Liver (tissue), 9 donors: ENCODE measurements around the gene SOBP. TPM values are rescaled to one million over a fixed set of nuclear protein-coding genes. Genes with fewer than 3 reads are reported as not detected.

Experiments used
- DNase-seq: peaks from one replicate; pipeline ENCODE4 v3.0.0-alpha.2; 2017; ENCODE audit warnings: low spot score
- H3K27ac ChIP-seq, 2 donors: one replicate each; pipeline ENCODE4 v1.7.0; 2013; ENCODE audit warnings: inconsistent platforms in 2 of 2, low read length in 2 of 2, control low read depth in 1 of 2, low read depth in 1 of 2, mild to moderate bottlenecking in 1 of 2
- H3K27me3 ChIP-seq, 4 donors: one replicate each; pipeline versions ENCODE4 v1.6.1 to v1.7.0; 2013; ENCODE audit warnings: low read length in 3 of 4, inconsistent platforms in 1 of 4, mild to moderate bottlenecking in 1 of 4, moderate library complexity in 1 of 4; ENCODE audit not compliant: control insufficient read depth in 4 of 4, insufficient read depth in 4 of 4
- H3K36me3 ChIP-seq, 4 donors: one replicate each; pipeline versions ENCODE4 v1.6.1 to v1.7.0; 2013; ENCODE audit warnings: low read length in 3 of 4, mild to moderate bottlenecking in 3 of 4, low read depth in 1 of 4, moderate library complexity in 1 of 4; ENCODE audit not compliant: control insufficient read depth in 4 of 4, insufficient read depth in 3 of 4
- H3K4me1 ChIP-seq, 4 donors: one replicate each; pipeline versions ENCODE4 v1.6.1 to v1.7.0; 2013; ENCODE audit warnings: low read length in 3 of 4, mild to moderate bottlenecking in 3 of 4, moderate library complexity in 1 of 4; ENCODE audit not compliant: control insufficient read depth in 4 of 4, insufficient read depth in 4 of 4
- H3K4me3 ChIP-seq, 3 donors: one replicate each; pipeline versions ENCODE4 v1.6.1 to v1.7.0; 2013; ENCODE audit warnings: low read length in 3 of 3, control low read depth in 1 of 3, low read depth in 1 of 3, mild to moderate bottlenecking in 1 of 3
- H3K9ac ChIP-seq, 2 donors: one replicate each; pipeline ENCODE4 v1.7.0; 2013; ENCODE audit warnings: low read length in 2 of 2, mild to moderate bottlenecking in 2 of 2, moderate library complexity in 2 of 2, control low read depth in 1 of 2, low read depth in 1 of 2
- H3K9me3 ChIP-seq, 4 donors: one replicate each; pipeline versions ENCODE4 v1.6.1 to v1.7.0; 2013; ENCODE audit warnings: low read length in 3 of 4; ENCODE audit not compliant: control insufficient read depth in 4 of 4
- EGR1 ChIP-seq, 2 donors: IDR thresholded peaks; 2 replicates each; pipeline ENCODE4 v1.6.1; 2016 to 2018; ENCODE audit warnings: antibody characterized with exemption in 2 of 2, low read depth in 2 of 2
- FOXA2 ChIP-seq: IDR thresholded peaks from 2 replicates; pipeline ENCODE4 v1.6.1; 2016; ENCODE audit warnings: antibody characterized with exemption
- GABPA ChIP-seq, 2 donors: IDR thresholded peaks in 1 of 2; conservative IDR thresholded peaks in 1 of 2; 2 replicates each; pipeline ENCODE4 v1.6.1; 2016; ENCODE audit warnings: antibody characterized with exemption in 2 of 2, mild to moderate bottlenecking in 1 of 2, moderate library complexity in 1 of 2
- HNF4A ChIP-seq, 2 donors: conservative IDR thresholded peaks; 2 replicates each; pipeline ENCODE4 v1.6.1; 2016; ENCODE audit warnings: antibody characterized with exemption in 2 of 2, mild to moderate bottlenecking in 2 of 2
- HNF4G ChIP-seq: IDR thresholded peaks from 2 replicates; pipeline ENCODE4 v1.6.1; 2016; ENCODE audit warnings: antibody characterized with exemption
- RAD21 ChIP-seq, 2 donors: IDR thresholded peaks; 2 replicates each; pipeline ENCODE4 v1.6.1; 2016; ENCODE audit warnings: antibody characterized with exemption in 2 of 2, mild to moderate bottlenecking in 2 of 2
- RXRA ChIP-seq, 2 donors: IDR thresholded peaks; 2 replicates each; pipeline ENCODE4 v1.6.1; 2017 to 2018; ENCODE audit warnings: antibody characterized with exemption in 2 of 2, mild to moderate bottlenecking in 1 of 2
- SP1 ChIP-seq: IDR thresholded peaks from 2 replicates; pipeline ENCODE4 v1.6.1; 2018; ENCODE audit warnings: antibody characterized with exemption, mild to moderate bottlenecking
- TAF1 ChIP-seq: conservative IDR thresholded peaks from 2 replicates; pipeline ENCODE4 v1.6.1; 2016; ENCODE audit warnings: antibody characterized with exemption, mild to moderate bottlenecking
- YY1 ChIP-seq: IDR thresholded peaks from 2 replicates; pipeline ENCODE4 v1.6.1; 2016; ENCODE audit warnings: antibody characterized with exemption, mild to moderate bottlenecking
- WGBS: extraction: QIAGEN DNeasy Blood & Tissue Kit; methylation state at CpG from one replicate; pipeline ENCODE4 v1.1.7; 2013; 5-methylcytosine and 5-hydroxymethylcytosine counted together
- polyA plus RNA-seq, 2 donors: library from polyadenylated mRNA; stranded (reverse) in 1 of 2; unstranded in 1 of 2; fragments of 200-250 nt in 1 of 2; fragments of >200 nt in 1 of 2; fragmentation: Nextera tagmentation in 1 of 2; extraction: Ambion mirVana in 1 of 2; gene quantifications; one replicate each; pipeline versions ENCODE4 v1.2.1 to v1.2.3, GENCODE V29; 2013 to 2015
- total RNA-seq, 2 donors: library from RNA; depleted of rRNA; stranded (reverse); fragments of >200 nt; gene quantifications; one replicate each; pipeline ENCODE4 v1.2.3, GENCODE V29; 2014
- TF ChIP-seq, protein P1 (sequence below): IDR thresholded peaks from 2 replicates; pipeline ENCODE4 v1.6.1; 2016; ENCODE audit warnings: antibody characterized with exemption, mild to moderate bottlenecking
- TF ChIP-seq, protein P2 (sequence below): IDR thresholded peaks from 2 replicates; pipeline ENCODE4 v1.6.1; 2016; ENCODE audit warnings: antibody characterized with exemption
- TF ChIP-seq, protein P3 (sequence below): IDR thresholded peaks from 2 replicates; pipeline ENCODE4 v1.6.1; 2016; ENCODE audit warnings: antibody characterized with exemption
- TF ChIP-seq, protein P4 (sequence below): IDR thresholded peaks from 2 replicates; pipeline ENCODE4 v1.6.1; 2016; ENCODE audit warnings: antibody characterized with exemption
- donor health status: healthy.
- donor health status: healthy.
- donor health status: healthy.
- donor health status: healthy.
- donor health status: healthy.

Gene SOBP
- total and polyA plus RNA-seq, 4 donors: 0.99 to 5.4 (median 1.9) TPM

DNA sequence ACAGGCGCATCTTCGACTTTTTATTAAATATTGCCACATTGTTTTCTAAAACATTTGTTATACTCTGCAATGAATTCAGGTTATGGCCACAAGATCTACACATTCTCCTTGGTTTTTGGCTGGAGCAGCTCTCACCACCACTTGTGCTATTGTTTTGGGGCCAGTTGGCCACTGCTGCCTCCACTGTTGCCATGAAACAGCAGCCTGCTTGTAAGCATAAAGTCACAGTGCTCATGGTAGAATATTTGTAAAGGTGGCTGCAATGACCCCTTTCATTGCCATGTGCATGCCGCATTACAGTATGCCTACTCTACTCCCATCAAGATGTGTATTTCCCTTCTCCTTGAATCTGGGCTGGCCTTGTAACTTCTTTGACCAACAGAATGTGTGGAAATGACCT, 192.8 kb downstream of the SOBP start (continued):
- TF ChIP-seq, protein P1, sequence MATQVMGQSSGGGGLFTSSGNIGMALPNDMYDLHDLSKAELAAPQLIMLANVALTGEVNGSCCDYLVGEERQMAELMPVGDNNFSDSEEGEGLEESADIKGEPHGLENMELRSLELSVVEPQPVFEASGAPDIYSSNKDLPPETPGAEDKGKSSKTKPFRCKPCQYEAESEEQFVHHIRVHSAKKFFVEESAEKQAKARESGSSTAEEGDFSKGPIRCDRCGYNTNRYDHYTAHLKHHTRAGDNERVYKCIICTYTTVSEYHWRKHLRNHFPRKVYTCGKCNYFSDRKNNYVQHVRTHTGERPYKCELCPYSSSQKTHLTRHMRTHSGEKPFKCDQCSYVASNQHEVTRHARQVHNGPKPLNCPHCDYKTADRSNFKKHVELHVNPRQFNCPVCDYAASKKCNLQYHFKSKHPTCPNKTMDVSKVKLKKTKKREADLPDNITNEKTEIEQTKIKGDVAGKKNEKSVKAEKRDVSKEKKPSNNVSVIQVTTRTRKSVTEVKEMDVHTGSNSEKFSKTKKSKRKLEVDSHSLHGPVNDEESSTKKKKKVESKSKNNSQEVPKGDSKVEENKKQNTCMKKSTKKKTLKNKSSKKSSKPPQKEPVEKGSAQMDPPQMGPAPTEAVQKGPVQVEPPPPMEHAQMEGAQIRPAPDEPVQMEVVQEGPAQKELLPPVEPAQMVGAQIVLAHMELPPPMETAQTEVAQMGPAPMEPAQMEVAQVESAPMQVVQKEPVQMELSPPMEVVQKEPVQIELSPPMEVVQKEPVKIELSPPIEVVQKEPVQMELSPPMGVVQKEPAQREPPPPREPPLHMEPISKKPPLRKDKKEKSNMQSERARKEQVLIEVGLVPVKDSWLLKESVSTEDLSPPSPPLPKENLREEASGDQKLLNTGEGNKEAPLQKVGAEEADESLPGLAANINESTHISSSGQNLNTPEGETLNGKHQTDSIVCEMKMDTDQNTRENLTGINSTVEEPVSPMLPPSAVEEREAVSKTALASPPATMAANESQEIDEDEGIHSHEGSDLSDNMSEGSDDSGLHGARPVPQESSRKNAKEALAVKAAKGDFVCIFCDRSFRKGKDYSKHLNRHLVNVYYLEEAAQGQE: no peak

DNA sequence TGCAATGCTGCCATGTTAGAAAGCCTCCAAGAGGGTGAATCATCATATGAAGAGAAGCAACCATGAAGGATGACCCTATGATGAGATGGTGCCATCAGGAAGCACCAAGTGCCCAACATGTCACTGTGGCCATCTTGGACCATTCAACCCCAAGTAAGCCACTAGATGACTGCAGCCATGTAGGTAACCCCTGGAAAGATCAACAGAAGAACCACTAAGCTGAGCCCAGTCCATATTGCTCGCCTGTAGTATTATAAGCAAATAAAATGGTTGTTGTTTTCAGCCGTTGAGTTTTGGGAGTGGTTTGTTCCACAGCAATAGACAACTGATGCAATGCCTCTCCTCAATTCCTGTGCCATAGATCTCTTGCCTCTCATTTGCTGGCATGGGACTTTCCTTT, 193.3 kb downstream of the SOBP start:
- Histone ChIP-seq H3K4me1 (no peaks in the 10 kb centered on the region), H3K4me3 (no peak overlapping the region), H3K9ac (no peak overlapping the region), H3K9me3 (peaks cover 0 to 5% (median under 1%) of the 10 kb centered on the region in 4 donors), H3K36me3 (no peaks in the 10 kb centered on the region), H3K27ac (no peak overlapping the region), H3K27me3 (no peaks in the 10 kb centered on the region)
- WGBS: 91% methylated on average over 2 of the region's 2 CpGs
- TF ChIP-seq RXRA (IDR thresholded peaks at IDR 0.05) (no peak), EGR1 (IDR thresholded peaks at IDR 0.05; ENCODE audit: low read depth in 2 of 2) (no peak), FOXA2 (no peak), TAF1 (no peak), HNF4G (no peak)
- TF ChIP-seq, protein P2, sequence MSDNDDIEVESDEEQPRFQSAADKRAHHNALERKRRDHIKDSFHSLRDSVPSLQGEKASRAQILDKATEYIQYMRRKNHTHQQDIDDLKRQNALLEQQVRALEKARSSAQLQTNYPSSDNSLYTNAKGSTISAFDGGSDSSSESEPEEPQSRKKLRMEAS: no peak
- TF ChIP-seq, protein P3, sequence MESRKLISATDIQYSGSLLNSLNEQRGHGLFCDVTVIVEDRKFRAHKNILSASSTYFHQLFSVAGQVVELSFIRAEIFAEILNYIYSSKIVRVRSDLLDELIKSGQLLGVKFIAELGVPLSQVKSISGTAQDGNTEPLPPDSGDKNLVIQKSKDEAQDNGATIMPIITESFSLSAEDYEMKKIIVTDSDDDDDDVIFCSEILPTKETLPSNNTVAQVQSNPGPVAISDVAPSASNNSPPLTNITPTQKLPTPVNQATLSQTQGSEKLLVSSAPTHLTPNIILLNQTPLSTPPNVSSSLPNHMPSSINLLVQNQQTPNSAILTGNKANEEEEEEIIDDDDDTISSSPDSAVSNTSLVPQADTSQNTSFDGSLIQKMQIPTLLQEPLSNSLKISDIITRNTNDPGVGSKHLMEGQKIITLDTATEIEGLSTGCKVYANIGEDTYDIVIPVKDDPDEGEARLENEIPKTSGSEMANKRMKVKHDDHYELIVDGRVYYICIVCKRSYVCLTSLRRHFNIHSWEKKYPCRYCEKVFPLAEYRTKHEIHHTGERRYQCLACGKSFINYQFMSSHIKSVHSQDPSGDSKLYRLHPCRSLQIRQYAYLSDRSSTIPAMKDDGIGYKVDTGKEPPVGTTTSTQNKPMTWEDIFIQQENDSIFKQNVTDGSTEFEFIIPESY: no peak
- TF ChIP-seq, protein P4, sequence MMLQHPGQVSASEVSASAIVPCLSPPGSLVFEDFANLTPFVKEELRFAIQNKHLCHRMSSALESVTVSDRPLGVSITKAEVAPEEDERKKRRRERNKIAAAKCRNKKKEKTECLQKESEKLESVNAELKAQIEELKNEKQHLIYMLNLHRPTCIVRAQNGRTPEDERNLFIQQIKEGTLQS: no peak
- no peak for DNase-seq

DNA sequence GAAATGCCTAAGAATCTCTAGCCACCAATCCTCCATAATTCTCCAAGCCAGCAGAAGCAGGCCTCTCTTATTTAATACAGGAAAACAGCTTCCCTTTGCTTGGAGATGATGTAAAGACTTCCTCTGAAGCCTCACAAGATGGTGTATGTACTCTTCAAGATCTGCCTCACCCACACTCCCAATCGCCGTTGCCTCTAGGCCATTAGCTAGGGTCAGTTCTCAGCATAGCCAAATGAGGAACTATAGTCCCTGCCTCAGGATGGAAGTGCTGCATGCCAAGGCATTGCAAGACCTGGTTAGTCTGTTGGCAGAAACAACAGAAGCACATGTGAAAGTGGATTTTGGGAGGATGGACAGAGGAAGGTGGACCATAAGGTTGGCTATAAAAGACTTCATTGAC, 195.1 kb downstream of the SOBP start:
- H3K4me1 ChIP-seq: no peaks in the 10 kb centered on the region
- no peak overlapping the region for H3K27ac ChIP-seq
- WGBS: 91% methylated on average over 2 of the region's 2 CpGs

DNA sequence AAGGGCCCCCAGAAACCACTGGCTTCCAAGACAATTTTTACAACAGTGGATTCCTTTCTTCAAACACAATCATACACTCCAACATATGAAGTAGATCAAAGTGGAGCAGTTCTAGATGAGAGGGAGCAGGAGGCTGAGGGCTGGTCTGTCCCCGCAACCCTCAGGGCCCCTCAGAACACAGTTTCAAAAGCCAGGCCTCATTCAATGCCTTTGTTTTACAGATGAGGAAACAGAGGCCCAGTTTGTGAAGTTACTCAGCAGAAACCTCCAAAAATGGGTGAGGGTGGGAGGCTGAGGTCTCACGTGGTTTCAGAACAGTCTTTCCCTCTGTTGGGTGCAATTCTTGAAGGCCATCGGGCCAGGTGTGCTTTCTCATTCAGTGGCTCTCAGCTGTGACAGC, 199.3 kb downstream of the SOBP start:
- Histone ChIP-seq H3K9ac (no peak overlapping the region), H3K9me3 (peaks cover 0 to 5% (median under 1%) of the 10 kb centered on the region in 4 donors), H3K27me3 (no peaks in the 10 kb centered on the region), H3K27ac (no peak overlapping the region), H3K4me3 (no peak overlapping the region), H3K4me1 (no peaks in the 10 kb centered on the region), H3K36me3 (no peaks in the 10 kb centered on the region)
- no peak for TF ChIP-seq HNF4A (conservative IDR thresholded peaks at IDR 0.05)
- TF ChIP-seq, protein P3: no peak
- no peak for TF ChIP-seq GABPA (IDR thresholded peaks at IDR 0.05 in 1 of 2, conservative IDR thresholded peaks at IDR 0.05 in 1 of 2)
- no peak for TF ChIP-seq YY1
- no peak for DNase-seq
- 73% methylated on average over 3 of the region's 3 CpGs for WGBS

More for the DNA sequence above, 195.1 kb downstream of the SOBP start:
- DNase-seq: no peak
- Histone ChIP-seq H3K9ac (no peak overlapping the region), H3K36me3 (no peaks in the 10 kb centered on the region), H3K9me3 (peaks cover 0 to 5% (median under 1%) of the 10 kb centered on the region in 4 donors), H3K4me3 (no peak overlapping the region), H3K27me3 (no peaks in the 10 kb centered on the region)
- TF ChIP-seq TAF1 (no peak), SP1 (no peak), HNF4G (no peak), FOXA2 (no peak), YY1 (no peak), RAD21 (IDR thresholded peaks at IDR 0.05) (no peak)
